H1 (cell line): ENCODE data around the gene RCC2. TPM values are rescaled to one million over a fixed set of nuclear protein-coding genes. Genes with fewer than 3 reads are reported as not detected.

ENCODE experiments used
- BRCA1 ChIP-seq: IDR thresholded peaks from 2 replicates; pipeline ENCODE4 v1.6.1; 2012; ENCODE audit warnings: low read depth, low read length, improper control_type of control experiment
- CTBP2 ChIP-seq: IDR thresholded peaks from 2 replicates; pipeline ENCODE4 v1.7.0; 2011; ENCODE audit warnings: borderline replicate concordance, mild to moderate bottlenecking, moderate library complexity, mixed read lengths, low read length; ENCODE audit not compliant: insufficient read depth, insufficient read length
- RBBP5 ChIP-seq: IDR thresholded peaks from 2 replicates; pipeline ENCODE4 v1.7.1; 2012; ENCODE audit warnings: low read depth, mild to moderate bottlenecking, inconsistent platforms, low read length, moderate library complexity, borderline replicate concordance
- SIN3A ChIP-seq, 2 experiments: IDR thresholded peaks in 1 of 2; conservative IDR thresholded peaks in 1 of 2; 2 replicates each; pipeline ENCODE4 v1.6.1; 2011 to 2012; ENCODE audit warnings: low read length in 2 of 2, improper control_type of control experiment in 1 of 2, low read depth in 1 of 2, mild to moderate bottlenecking in 1 of 2
- SUZ12 ChIP-seq: fragments of 200-600 bp; sonication (generic); IDR thresholded peaks from 2 replicates; pipeline ENCODE4 v1.6.1; 2012; ENCODE audit warnings: mild to moderate bottlenecking, inconsistent platforms, low read length, moderate library complexity, mixed read lengths
- TAF1 ChIP-seq: IDR thresholded peaks from 2 replicates; pipeline ENCODE4 v1.6.1; 2011; ENCODE audit warnings: mild to moderate bottlenecking, low read depth, low read length
- polyA plus RNA-seq, 7 experiments: library from polyadenylated mRNA; depleted of rRNA in 3 of 7; stranded (reverse) in 5 of 7; unstranded in 2 of 7; fragments of >200 nt in 5 of 7; fragments of 200-250 nt in 2 of 7; gene quantifications; 1 replicate in 5 of 7; 2 replicates in 1 of 7; 4 replicates in 1 of 7; pipeline versions ENCODE4 v1.2.1 to v1.2.3, GENCODE V29; 2011 to 2013; ENCODE audit warnings: missing spikeins in 2 of 7, mixed read lengths in 2 of 7
- total RNA-seq: library from RNA; stranded (reverse); fragmentation: NEBNext Ultra II Directional; extraction: Animal tissue kit (Norgen Biotek cat#: 25700); gene quantifications from 2 replicates; pipeline ENCODE4 v1.2.1, GENCODE V29; 2021

Gene RCC2
- total and polyA plus RNA-seq, 2 of the 8 experiments (the other 6 are each of a cell fraction or from before 2014, with no cell fraction given): 229 to 455 TPM

DNA sequence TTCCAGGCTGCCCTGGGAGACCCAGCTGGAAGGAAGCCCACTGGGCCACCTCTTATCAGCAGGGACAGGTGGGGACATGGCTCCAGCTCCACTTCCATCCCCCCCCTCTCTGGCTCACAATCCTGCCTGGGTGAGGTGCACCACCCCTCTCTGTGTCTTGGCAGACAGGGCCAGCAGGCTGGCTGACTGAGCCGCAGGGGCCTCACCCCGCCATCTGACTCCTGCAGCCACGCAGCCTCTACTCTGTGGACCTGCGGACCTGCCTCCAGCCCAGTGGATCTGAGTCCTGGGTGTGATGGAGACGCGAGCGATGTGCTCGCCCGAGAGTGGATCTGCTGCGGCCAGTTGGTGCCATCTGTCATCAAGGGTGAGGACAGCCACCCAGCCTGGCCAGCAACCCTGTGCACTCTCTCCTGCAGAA lies 30.1 kb downstream of the RCC2 start (continued):
- TF ChIP-seq BRCA1 (no peak), CTBP2 (no peak), SIN3A (conservative IDR thresholded peaks at IDR 0.05 in 1 of 2, IDR thresholded peaks at IDR 0.05 in 1 of 2; ENCODE audit: low read depth in 1 of 2, low read length in 2 of 2) (no peak), SUZ12 (no peak), TAF1 (no peak), RBBP5 (no peak)
